ENCODE measurements around the gene GLRX.

GLRX gene

GRCh38 chr5:95788493-95788892 lies 34.0 kb downstream of the GLRX start:
- Histone ChIP-seq H3K9me2 (ENCODE audit: low read depth, low read length) (no peaks in the 10 kb centered on the region), H3K79me2 (ENCODE audit: insufficient read depth, low read length) (no peaks in the 10 kb centered on the region), H3K4me3 (ENCODE audit: low read depth, low read length, poor library complexity, severe bottlenecking) (no peak overlapping the region), H3K4me2 (ENCODE audit: low read length) (no peak overlapping the region), H3F3A (ENCODE audit: insufficient read depth, low read length) (no peaks in the 10 kb centered on the region), H3K36me3 (ENCODE audit: insufficient read depth, low read length) (no peaks in the 10 kb centered on the region), H3K9ac (ENCODE audit: low read length) (no peak overlapping the region), H3K27ac (ENCODE audit: low read depth, low read length, poor library complexity, severe bottlenecking) (no peak overlapping the region), H3K9me3 (ENCODE audit: low read length) (no peaks in the 10 kb centered on the region), H3K4me1 (ENCODE audit: insufficient read depth, low read length, severe bottlenecking) (no peaks in the 10 kb centered on the region), H3K27me3 (ENCODE audit: insufficient read depth, low read length) (no peaks in the 10 kb centered on the region; the same call in 1 of the 2 replicates), H4K20me1 (ENCODE audit: insufficient read depth, low read length) (no peaks in the 10 kb centered on the region), H2AFZ (ENCODE audit: low read length) (no peak overlapping the region)
- TF ChIP-seq EZH2 (IDR thresholded peaks at IDR 0.05; ENCODE audit: borderline replicate concordance, low read length) (no peak), CTCF (IDR thresholded peaks at IDR 0.05; ENCODE audit: low read length) (no peak)

GRCh38 chr5:95786821-95787418 lies 35.6 kb downstream of the GLRX start:
- TF ChIP-seq EZH2 (IDR thresholded peaks at IDR 0.05; ENCODE audit: borderline replicate concordance, low read length) (no peak), CTCF (IDR thresholded peaks at IDR 0.05; ENCODE audit: low read length) (no peak)
- H2AFZ ChIP-seq (ENCODE audit: low read length) = no peak overlapping the region
- H3K9me3 ChIP-seq (ENCODE audit: low read length) = no peaks in the 10 kb centered on the region
- H3K79me2 ChIP-seq (ENCODE audit: insufficient read depth, low read length) = no peaks in the 10 kb centered on the region
- no peaks in the 10 kb centered on the region for H3K36me3 ChIP-seq (ENCODE audit: insufficient read depth, low read length)
- no peaks in the 10 kb centered on the region for H3K9me2 ChIP-seq (ENCODE audit: low read depth, low read length)
- H4K20me1 ChIP-seq (ENCODE audit: insufficient read depth, low read length) = no peaks in the 10 kb centered on the region
- no peak overlapping the region for H3K9ac ChIP-seq (ENCODE audit: low read length)
- no peak overlapping the region for H3K4me2 ChIP-seq (ENCODE audit: low read length)
- no peaks in the 10 kb centered on the region for H3K4me1 ChIP-seq (ENCODE audit: insufficient read depth, low read length, severe bottlenecking)
- no peak overlapping the region for H3K4me3 ChIP-seq (ENCODE audit: low read depth, low read length, poor library complexity, severe bottlenecking)
- H3F3A ChIP-seq (ENCODE audit: insufficient read depth, low read length) = no peaks in the 10 kb centered on the region
- no peak overlapping the region for H3K27ac ChIP-seq (ENCODE audit: low read depth, low read length, poor library complexity, severe bottlenecking)
- no peaks in the 10 kb centered on the region; the same call in 1 of the 2 replicates for H3K27me3 ChIP-seq (ENCODE audit: insufficient read depth, low read length)

GRCh38 chr5:95784514-95785302 lies 37.8 kb downstream of the GLRX start:
- Histone ChIP-seq H3K36me3 (ENCODE audit: insufficient read depth, low read length) (no peaks in the 10 kb centered on the region), H3K9me2 (ENCODE audit: low read depth, low read length) (no peaks in the 10 kb centered on the region), H3K27ac (ENCODE audit: low read depth, low read length, poor library complexity, severe bottlenecking) (no peak overlapping the region), H3K79me2 (ENCODE audit: insufficient read depth, low read length) (no peaks in the 10 kb centered on the region), H3F3A (ENCODE audit: insufficient read depth, low read length) (no peaks in the 10 kb centered on the region), H4K20me1 (ENCODE audit: insufficient read depth, low read length) (no peaks in the 10 kb centered on the region), H3K4me1 (ENCODE audit: insufficient read depth, low read length, severe bottlenecking) (peaks cover 8% of the 10 kb centered on the region), H3K4me3 (ENCODE audit: low read depth, low read length, poor library complexity, severe bottlenecking) (no peak overlapping the region), H2AFZ (ENCODE audit: low read length) (no peak overlapping the region), H3K4me2 (ENCODE audit: low read length) (no peak overlapping the region), H3K9me3 (ENCODE audit: low read length) (no peaks in the 10 kb centered on the region), H3K9ac (ENCODE audit: low read length) (no peak overlapping the region), H3K27me3 (ENCODE audit: insufficient read depth, low read length) (no peaks in the 10 kb centered on the region; the same call in 1 of the 2 replicates)
- no peak for TF ChIP-seq EZH2 (IDR thresholded peaks at IDR 0.05; ENCODE audit: borderline replicate concordance, low read length)
- TF ChIP-seq CTCF (IDR thresholded peaks at IDR 0.05; ENCODE audit: low read length) = no peak
